HG03460 (cell line): ENCODE measurements around the gene PLBD2.
A peak's percentile ranks its signal among the peaks of the same experiment; 100 is the strongest.

Experiments used
- ATAC-seq: cut with Tn5 transposase; IDR thresholded peaks from one replicate; pipeline ENCODE4 v1.9.1; 2021; ENCODE audit not compliant: unreplicated experiment

The PLBD2 gene

DNA sequence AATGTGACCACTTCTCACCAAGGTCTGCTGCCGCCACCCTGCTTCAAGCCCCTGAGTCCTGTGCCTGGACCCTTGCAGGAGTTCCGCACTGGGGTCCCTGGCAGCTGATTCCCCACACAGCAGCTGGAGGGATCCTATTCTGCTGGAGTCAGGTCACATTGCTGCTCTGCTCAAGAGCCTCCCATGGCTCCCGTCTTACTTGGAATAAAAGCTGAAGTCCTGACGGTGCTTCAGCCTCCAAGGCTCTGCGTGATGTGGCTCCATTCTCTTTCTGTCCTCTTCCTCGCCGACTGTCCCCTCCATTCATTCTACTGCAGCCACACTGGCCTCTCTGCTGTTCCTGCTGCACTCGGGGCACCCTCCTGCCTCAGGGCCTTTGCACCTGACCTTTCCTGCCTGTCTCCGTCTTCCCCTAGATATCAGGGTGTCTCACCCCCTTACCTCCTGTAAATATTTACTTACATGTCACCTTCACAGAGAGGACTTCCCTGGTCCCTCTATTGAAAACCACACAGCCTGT is 56.2 kb downstream of the PLBD2 start:
- ATAC-seq: no peak

DNA sequence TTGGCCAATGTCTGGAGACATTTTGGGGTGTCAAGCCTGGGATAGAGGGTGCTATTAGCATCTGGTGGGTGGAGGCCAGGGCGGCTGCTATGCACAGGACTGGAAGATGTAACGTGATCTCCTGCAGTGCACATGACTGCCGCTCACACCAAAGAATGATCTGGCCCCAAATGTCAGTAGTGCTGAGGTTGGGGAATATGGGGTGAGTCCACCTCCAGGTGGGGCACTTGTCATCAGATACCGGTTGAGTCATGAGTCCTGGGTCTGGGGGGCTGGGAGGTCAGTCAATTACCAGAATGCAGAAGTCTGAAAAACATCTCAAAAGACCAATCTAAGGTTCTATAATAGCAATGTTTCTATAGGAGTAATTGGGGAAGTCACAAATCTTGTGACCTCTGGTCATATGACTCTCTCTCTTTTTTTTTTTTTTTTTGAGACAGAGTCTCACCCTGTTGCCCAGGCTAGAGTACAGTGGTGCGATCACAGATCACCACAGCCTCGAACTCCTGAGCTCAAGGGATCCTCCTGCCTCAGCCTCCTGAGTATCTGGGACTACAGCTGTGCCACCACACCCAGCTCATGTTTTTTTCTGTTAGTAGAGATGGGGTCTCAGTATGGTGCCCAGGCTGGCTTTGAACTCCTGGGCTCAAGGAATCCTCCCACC is 57.8 kb downstream of the PLBD2 start:
- no peak for ATAC-seq

DNA sequence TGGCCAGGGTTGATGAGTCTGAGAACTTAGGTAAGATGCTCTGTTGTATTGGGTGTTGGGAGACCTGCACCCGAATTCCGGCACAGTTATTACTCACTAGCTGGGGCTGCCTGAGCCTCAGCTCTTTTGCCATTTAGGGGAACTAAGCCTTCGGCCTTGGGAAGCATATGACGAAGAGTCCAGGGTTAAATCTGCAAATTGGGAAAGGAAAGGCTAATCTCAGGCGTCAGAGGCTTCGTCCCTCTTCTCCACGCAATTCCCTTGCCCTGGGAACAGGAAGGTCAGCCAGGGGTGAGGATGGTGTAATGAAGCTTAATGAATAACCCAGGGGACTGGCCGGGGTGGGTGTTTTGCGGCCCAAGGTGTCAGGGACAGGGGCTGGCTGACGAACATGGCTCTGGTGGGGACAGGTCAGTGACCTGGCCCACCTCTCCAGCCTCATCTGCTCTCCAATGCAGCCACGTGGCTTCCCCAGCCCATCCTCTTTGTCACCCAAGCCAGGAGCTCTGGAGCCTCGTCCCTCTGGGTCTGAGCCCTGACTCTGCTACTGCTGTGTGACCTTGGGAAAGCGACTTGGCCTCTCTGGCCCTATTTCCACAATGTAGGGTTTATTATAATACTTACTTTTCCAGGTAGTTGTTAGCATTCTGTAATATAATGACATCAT is 60.0 kb downstream of the PLBD2 start:
- no peak for ATAC-seq

DNA sequence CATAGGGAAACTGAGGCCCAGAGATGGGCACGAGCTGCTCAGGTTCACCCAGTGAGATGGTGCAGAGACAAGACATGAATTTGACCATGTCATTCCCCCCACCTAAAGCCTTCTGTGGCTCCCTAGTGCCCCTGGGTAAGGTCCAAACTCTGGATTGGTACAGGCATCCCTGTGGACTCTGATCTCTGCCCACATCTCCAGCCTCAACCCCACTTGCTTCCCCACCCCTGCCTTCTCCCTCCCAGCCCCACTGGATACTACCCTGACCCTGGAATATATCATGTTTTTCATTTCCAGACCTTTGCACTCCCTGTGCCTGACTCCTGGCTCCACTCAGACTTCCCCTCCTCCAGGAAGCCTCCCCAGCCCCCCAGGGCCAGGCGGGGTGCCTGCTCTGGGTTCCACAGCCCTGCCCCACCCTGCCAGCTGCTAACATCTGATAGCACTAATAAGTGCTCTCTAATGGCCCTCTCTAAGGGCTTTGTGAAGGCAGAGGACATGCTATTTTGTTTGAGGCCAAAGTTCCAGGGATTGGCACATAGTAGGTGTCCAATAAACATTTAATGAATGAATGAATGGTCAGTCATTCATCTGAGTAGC is 62.7 kb downstream of the PLBD2 start:
- ATAC-seq: no peak

DNA sequence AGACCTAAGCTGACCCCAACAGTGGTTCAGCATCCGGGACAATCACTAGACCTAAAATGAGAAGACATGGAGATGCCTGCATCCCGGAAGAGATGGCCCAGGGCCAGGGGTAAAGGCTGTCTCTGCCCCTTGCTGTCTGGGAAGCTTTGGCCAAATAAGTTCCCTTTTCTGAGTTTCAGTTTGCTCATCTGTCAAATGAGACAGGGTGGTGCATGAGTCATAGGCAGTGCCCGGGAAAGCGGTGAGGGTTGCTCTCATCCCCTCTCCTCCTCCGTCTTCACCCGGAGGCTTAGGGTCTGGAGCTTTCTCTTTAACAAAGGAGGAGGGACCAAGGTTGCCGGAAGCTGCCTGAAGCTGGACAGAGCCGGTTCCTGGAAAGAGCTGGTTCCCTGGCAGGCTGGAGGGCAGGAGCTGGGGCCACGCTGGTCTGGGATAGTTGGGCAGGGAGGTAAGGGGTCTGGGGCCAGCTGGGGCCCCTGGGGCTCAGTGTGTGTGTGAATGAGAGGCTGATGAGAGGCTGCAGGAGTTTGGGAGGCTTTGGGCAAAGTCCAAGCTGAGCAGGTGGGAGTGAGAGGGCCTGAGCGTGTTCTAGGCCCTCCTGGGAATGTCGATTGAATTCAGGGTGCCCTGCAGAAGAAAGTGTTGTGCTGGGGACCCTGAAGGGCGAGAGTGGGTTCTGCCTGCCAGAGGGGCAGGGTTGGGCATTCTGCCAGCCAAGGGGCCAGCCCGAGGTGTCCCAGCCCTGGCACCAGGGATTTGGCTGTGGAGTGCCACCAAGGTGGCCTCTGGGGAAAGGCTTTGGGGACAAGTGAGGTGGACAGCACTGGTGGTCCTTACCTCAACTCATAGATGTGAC is 63.9 kb downstream of the PLBD2 start, which contains the start of gene SDSL:
SDSL (plus strand) TSS at position 351 of the 856 bp plus-strand sequence. CDS start 5,603 bp downstream, outside the sequence.
- ATAC-seq: peak; percentile 96

DNA sequence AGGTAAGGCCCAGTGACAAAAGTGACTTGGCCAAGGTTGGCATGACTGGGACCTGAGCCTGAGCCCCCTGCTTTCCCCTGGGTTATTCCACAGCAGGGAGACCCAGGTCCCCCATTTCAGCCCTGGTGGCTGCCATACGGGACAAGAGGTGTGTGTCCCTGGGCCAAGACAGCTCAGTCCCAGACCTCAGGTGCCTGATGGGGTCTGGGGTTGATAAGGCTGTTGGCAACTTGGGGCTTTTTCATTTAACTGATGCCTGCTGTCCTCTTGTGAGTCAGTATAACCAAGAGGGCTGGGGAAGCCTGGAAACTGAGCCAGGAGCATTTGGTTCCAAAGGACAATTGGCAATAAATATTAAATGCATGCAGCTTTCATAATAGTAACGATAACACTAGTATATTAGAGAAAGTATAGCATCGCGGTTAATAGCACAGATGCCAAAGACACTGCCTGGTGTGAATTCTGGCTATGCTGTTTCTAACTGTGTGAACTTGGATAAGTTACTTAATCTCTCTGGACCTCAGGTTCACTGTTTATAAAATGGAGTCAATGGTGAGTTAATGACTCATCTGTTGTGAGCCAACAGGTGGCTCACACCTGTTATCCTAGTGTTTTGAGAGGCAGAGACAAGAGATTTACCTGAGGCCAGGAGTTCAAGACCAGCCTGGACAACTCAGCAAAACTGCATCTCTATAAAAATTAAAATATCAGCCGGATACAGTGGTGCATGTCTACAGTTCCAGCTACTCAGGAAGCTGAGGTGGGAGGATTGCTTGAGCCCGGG is 64.7 kb downstream of the PLBD2 start:
- ATAC-seq: no peak

DNA sequence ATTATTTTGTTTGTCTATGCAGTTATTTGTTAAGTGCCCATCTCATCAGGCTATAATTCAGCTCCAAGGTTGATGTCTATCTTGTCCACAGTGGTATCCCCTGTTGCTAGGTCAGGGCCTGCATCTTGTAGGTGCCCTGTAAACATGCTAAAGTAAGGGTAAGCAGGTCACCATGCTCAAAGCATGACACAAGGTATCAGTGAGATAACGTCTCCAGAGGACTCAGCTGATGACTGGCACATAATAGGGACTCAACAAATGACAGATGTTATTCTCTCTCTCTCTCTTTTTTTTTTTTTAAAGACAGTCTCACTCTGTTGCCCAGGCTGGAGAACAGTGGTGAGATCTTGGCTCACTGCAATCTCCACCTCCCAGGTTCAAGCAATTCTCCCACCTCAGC is 66.1 kb downstream of the PLBD2 start:
- no peak for ATAC-seq

DNA sequence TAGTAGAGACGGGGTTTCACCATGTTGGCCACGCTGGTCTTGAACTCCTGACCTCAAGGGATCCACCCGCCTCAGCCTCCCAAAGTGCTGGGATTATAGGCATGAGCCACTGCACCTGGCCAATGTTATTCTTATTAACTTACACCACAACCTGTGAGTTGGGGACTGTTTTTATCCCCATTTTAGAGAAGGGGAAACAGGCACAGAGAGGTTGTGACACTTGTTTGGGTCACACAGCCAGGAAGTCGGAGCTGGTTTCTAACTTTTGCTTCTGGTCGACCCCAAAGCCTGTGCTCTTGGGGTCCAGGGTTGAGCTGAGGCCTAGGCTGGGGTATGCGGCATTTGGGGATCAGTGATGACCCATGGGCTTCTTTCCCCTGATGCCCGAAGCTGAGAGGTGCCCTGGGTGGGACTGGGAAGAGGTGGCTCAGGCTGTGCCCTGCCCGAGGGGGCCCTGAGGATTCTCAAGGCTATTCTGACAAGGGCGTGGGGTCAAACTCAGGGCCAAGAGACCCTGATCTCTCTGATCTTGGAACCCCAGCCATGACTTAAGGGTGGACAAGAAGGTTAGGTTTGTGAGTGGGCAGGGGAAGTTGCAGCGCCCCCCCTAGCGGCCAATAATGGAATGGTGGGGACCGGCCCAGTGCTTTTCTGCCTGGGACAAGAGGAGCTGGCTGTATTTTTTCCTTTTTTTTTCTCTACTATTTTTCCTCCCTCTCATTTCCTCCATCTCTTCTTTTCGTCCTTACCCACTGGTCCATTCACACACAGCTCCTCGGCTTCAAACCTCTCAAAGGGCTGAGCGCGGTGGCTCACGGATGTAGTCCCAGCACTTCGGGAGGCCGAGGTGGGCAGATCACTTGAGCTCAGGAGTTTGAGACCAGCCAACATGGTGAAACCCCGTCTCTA is 66.8 kb downstream of the PLBD2 start:
- ATAC-seq: no peak

DNA sequence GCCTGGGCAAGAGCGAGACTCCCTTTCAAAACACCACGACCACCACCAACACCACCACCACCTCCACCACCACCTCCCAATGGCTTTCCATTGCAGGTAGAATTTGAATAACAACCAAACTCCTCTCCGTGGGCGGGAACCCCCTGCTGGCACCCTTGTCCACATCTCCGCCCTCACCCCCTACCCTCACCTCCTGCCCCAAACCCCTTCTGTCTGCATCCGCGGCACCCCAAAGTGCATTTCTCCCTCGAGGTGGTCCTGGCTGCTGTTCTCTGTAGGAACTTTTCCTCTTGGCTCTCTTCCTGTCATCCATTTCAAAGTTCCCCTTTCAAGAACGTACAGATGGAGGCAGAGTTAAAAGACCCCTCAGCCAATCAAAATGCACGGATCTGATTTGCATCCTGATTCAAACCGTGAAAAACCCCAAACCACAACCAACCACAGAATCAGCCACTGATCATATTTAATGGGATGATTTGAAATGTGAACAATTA is 67.6 kb downstream of the PLBD2 start:
- no peak for ATAC-seq

DNA sequence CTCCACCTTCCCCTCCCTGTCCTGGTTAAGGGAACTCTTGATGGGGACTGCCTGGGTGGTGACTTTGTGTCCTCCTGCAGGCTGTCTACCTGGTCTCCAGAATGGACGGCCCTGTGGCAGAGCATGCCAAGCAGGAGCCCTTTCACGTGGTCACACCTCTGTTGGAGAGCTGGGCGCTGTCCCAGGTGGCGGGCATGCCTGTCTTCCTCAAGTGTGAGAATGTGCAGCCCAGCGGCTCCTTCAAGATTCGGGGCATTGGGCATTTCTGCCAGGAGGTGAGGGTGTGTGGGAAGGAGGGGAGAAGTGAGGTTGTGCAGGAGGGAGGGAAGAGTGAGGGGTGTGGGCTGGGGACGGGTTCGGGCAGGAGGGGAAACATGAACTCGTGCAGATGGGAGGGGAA is 69.5 kb downstream of the PLBD2 start:
- no peak for ATAC-seq

DNA sequence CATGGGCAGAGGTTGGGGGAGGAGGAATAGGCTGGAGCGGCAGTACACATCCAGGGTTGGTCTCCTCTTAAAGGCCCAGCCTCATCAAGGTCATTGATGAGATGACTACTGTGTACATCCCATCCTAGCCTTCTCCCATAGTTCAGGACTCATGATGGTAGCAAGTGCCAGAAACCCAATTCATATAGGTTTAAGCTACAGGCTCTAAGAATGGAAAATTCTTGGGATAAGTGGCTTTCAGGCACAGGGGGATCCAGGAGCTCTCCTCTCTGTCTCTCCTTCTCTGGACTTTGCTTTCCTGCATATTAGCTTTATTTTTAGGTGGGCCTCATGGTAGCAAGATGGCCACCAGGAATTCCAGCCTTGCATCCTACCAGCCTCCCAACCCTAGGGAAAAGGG is 70.1 kb downstream of the PLBD2 start:
- ATAC-seq: no peak

DNA sequence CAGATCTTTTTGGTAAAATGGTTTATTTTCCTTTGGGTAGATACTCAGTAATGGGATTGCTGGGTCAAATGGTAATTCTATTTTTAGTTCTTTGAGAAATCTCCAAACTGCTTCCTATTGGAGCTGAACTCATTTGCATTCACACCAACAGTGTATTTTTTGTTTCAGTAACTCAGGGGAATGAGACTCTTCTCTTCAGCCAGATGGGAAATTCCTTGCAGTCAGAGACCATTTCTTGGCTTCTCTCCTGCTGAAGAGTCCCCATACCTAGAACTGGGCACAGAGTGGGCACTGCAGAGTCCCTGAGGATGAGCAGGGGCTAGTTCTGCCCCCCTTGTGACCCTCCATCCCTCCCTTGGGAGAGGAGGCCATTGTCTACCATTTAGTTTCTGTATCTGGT is 74.6 kb downstream of the PLBD2 start:
- ATAC-seq: no peak

DNA sequence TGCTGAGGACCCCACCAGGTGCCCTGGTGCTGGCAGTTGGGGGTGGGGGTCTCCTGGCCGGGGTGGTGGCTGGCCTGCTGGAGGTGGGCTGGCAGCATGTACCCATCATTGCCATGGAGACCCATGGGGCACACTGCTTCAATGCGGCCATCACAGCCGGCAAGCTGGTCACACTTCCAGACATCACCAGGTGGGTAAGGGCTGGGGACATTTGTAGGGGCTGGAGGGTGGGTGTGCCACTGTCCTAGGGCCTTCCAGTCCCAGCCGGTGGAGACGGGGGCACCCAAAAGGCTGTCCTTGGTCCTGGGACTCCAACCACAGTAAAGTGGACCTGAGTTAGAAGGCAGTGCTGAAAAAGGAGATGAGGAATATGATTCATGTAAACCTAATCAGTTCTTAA is 77.0 kb downstream of the PLBD2 start:
- no peak for ATAC-seq

DNA sequence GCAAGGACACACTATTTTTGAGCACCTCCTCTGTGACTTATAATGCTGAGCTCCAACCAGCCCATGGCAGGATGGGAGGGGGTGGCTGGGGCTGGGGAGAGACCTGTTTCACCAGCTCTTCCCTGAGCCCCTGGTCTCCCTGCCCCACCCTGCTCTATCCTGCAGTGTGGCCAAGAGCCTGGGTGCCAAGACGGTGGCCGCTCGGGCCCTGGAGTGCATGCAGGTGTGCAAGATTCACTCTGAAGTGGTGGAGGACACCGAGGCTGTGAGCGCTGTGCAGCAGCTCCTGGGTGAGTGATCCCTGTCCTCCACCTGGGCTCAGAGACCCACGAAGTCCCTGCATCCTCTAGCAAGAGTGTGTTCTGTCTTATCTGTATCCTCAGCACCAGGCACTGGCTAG is 78.2 kb downstream of the PLBD2 start:
- ATAC-seq: no peak

DNA sequence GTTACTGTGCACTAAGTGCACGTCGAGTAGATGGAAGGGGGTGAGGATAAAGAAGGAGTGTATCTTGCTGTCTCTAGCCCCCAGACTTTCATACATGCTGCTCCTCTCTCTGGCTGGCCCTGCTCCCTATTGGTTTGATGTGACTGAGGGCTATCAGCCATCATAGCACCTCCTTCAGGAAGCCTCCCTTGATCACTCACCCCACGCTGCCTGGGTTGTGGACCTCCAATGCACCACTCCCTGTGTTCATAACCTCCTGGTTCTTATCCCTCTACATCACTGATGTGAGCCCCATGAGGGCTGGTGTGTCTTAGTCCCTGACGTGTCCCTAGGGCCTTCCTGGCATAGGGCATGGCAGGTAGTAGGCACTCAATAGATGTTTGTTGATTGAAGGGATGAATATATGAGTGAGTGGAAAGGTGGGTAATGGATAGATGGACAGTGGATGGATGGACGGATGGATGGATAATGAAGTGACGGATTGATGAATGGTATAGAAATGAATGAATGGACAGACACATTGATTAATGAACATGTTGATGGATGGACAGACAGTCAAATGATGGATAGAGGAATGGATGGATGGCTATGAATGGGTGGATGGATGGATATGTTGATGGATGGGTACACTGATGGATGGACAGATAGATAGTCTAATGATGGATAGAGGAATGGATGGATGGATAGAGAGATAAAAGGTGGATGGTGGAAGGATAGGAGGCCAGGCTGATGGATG is 78.8 kb downstream of the PLBD2 start:
- no peak for ATAC-seq

DNA sequence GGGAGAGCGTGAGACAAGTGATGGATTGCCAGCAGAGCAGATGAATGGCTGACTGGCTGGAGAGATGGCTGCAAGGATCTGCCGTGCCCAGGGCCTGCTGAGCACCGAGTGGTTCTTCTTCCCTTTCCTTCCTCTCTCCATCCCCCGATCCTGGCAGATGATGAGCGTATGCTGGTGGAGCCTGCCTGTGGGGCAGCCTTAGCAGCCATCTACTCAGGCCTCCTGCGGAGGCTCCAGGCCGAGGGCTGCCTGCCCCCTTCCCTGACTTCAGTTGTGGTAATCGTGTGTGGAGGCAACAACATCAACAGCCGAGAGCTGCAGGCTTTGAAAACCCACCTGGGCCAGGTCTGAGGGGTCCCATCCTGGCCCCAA is 79.3 kb downstream of the PLBD2 start:
- no peak for ATAC-seq

DNA sequence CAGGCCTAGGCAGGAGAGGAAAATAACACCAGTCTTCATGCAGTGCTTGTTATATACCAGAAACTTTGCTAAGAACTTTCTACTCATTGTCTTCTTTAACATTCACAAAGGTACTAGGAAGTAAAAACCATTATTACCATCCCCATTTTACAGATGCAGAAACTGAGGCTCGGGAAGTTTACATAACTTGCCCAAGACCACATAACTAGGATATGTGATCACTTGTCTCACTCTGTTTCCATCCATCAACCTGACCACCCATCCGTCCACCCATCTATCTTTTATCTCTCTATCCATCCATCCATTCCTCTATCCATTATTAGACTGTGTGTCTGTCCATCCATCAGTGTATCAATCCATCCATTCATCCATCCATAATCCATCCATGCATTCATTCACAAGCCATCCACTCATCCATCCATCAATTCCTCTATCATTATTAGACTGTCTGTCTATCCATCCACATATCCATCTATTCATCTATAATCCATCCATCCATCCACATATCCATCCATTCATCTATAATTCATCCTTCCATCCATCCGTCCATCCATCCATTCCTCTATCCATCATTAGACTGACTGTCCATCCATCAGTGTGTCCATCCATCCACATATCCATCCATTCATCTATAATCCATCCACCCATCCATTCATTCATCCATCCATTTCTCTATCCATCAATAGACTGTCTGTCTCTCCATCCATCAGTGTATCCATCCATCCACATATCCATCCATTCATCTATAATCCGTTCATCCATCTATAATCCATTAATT is 80.3 kb downstream of the PLBD2 start:
- ATAC-seq: no peak

DNA sequence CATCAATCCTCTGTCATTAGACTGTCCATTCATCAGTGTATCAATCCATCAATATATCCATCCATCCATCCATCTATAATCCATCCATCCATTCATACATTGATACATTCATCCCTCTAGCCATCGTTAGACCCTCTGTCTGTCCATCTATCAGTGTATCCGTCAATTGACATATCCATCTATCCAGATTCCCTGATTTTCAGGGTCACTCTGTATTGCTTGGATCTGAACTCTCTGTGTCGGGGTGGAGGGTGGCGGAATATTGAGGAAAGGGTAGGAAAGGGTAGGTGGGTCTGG is 80.9 kb downstream of the PLBD2 start:
- ATAC-seq: no peak
